HG02759 (cell line): Measurements from ENCODE around the gene TDRD7.
"Not testable (repeated sequence)": the region's sequence is repeated elsewhere in the genome, so short reads cannot be mapped to it uniquely, and the experiment has no call there.

Experiments
- ATAC-seq: cut with Tn5 transposase; IDR thresholded peaks from one replicate; pipeline ENCODE4 v1.9.1; 2021; ENCODE audit warnings: mild to moderate bottlenecking, moderate library complexity; ENCODE audit not compliant: unreplicated experiment

Gene TDRD7

GRCh38 chr9:97475059-97475458 lies 63.2 kb downstream of the TDRD7 start:
- no peak for ATAC-seq

DNA sequence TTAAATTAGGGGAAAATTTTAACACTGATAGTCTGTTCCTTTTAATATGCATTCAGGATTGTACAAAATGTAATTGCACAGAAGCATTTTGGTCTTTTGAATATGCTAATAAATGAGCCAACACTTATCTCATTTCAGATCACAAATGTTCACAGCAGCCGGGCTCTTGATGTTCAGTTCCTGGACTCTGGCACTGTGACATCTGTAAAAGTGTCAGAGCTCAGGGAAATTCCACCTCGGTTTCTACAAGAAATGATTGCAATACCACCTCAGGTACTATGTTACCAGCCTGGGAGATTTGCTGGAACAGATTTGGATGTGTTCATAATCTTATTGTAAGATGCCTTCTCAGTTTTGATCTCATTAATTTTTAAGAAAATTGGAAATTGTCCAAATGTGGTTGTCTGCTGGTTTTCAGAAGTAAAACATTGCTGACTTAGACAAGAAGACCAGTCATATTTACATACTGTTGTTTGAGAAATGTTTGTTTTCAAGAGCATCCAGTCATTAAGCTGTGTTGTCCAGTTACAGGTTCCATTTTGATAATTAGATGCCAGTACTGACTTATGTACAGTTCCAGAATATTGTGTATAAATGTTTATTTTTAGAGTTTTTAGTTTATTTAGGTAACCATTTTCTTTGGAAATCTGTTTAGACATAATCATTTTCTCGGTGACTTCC lies 66.5 kb downstream of the TDRD7 start:
- no peak for ATAC-seq

- ATAC-seq = no peak
Measured at GRCh38 chr9:97479496-97480159, 67.7 kb downstream of the TDRD7 start.

GRCh38 chr9:97480174-97480573 lies 68.3 kb downstream of the TDRD7 start:
- no peak for ATAC-seq

- no peak for ATAC-seq
Measured at GRCh38 chr9:97480749-97481148, 68.9 kb downstream of the TDRD7 start.

DNA sequence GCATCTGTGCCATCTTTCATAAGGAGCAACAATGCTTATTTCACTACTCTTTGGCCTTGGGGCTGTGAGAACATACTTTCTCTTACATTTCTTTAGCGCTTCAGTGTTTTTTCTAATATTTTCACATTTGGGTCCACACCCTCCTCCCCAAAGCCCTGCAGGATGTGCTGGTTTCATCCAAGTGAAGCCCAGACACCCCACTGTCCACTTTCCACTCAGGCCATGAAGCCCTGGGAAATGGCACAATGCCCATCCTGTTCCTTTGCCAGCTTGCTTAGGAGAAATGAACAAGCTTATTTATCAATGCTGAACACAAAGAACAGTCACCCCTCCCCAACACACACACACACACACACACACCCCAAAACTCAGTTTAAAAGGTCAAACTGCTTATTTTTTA lies 72.2 kb downstream of the TDRD7 start:
- ATAC-seq = no peak

GRCh38 chr9:97487107-97487506 lies 75.2 kb downstream of the TDRD7 start:
- ATAC-seq = no peak

GRCh38 chr9:97487861-97488260 lies 76.0 kb downstream of the TDRD7 start:
- ATAC-seq = no peak

GRCh38 chr9:97491216-97491999 lies 79.5 kb downstream of the TDRD7 start:
- ATAC-seq = no peak

GRCh38 chr9:97497558-97498375 lies 85.9 kb downstream of the TDRD7 start:
- ATAC-seq = not testable (repeated sequence)

- ATAC-seq = not testable (repeated sequence)
Measured at GRCh38 chr9:97498846-97499245, 87.0 kb downstream of the TDRD7 start.

GRCh38 chr9:97500263-97500662 lies 88.4 kb downstream of the TDRD7 start:
- ATAC-seq = no peak

DNA sequence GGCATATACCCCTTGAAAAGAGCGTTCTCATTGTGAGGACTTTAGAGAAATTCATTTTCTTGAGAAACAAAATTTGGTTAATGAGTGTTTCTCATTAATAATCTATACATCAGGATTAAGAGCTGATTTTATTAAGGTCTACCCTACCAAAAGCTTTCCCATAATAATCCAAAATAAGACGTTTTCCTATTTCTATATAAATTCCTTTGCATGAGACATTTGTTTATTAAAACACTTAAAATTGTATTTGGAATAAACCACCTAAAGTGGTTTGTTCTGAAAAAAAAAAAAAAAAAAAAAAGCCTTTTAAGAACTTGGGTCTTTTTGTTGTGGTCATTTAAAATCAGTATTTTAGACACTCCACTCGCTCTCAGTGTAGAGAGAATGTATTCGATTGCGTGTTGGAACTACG lies 88.9 kb downstream of the TDRD7 start:
- no peak for ATAC-seq

- ATAC-seq = peak; percentile 70
Measured at GRCh38 chr9:97501177-97501971, 89.5 kb downstream of the TDRD7 start, which contains the start of gene TMOD1. Gene TMOD1, plus strand, starts transcription at chr9:97501666. Its CDS starts 22,523 bp downstream, at chr9:97524189.

DNA sequence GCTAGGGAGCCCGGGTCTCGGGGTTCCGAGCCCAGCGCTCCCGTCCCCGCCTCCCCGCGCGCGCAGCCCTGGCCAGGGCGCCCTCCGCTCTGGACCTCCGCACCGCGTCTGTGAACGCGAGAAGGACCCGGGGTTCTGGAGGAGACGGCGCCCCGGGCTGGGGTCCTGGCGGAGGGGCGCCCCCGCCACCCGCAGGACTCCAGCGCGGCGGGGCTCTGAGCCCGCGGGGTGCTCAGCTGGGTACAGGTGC lies 90.0 kb downstream of the TDRD7 start:
- peak; percentile 28 for ATAC-seq

- ATAC-seq = no peak
Measured at GRCh38 chr9:97502222-97502983, 90.5 kb downstream of the TDRD7 start.

DNA sequence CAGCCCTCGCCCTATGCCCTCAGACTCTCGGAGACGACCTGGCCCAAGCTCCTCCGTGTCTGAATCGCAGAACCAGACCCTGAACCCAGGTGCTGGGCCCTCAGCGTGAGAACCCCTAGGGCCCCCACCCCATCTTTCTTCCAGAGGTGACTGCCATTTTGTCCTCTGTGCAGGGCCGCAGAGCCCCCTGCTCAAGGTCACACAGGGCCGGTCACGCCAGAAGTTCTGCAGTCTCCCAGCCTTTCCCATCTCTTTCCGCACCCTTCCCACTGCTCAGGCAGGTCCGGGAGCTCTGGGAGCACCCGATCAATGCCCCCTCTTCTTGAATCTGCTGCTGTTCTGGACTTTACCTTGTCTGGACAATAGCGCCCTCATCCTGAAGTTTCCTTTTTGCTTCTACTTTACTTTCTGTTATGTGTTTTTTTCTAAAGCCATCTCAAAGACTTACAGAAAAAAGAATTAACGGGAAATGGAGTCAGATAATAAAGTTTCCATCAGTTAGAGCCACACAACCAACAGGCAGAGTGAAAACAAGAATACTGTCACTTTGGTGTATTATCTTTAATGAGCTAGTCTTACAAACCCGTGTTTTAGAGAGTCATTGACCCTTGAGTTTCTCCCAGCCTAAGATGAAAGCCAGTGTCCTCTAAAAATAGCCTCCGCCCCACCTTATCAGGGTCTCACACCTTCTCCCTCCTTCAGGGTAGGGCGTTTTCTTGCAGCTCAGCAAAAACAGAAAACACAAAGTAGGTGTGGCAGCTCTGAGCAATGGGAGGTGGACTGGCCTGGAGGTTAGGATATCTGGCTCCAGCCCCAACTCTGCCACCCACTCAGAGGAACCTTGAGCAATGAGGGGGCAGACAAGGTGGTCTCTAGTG lies 91.3 kb downstream of the TDRD7 start:
- ATAC-seq = no peak

- no peak for ATAC-seq
Measured at GRCh38 chr9:97503862-97504210, 91.9 kb downstream of the TDRD7 start.
